ENCODE measurements around the gene ASPN.

DNA sequence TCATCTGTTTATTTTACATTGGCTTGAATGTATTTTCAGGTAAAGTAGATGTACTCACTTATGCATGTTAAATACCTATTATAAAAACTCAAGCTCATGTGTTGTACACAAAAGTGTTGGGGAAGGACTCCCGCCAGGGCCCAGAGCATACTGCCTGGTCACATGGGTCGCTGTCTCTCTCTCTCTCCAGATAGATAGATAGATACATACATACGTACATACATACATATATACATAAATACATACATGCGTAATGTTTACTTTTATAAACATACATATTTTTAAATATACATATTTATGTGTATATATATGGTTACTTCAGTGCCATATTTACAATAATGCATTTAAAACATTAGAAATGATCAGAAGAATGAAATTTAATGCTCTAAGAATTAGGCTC lies 24.7 kb downstream of the ASPN start:
- TF ChIP-seq POLR2AphosphoS5 (IDR thresholded peaks at IDR 0.05): no peak
- no peak for TF ChIP-seq CTCF (IDR thresholded peaks at IDR 0.05)
- TF ChIP-seq POLR2A (IDR thresholded peaks at IDR 0.05): no peak

All from breast epithelium (tissue), 3 donors.